HG03196 (cell line): ENCODE measurements around the gene VMP1.
A peak's percentile ranks its signal among the peaks of the same experiment; 100 is the strongest.
"Not testable (repeated sequence)": the region's sequence is repeated elsewhere in the genome, so short reads cannot be mapped to it uniquely, and the experiment has no call there.

ENCODE experiments used
- ATAC-seq: cut with Tn5 transposase; IDR thresholded peaks from one replicate; pipeline ENCODE4 v1.9.1; 2021; ENCODE audit not compliant: unreplicated experiment

Gene VMP1

DNA sequence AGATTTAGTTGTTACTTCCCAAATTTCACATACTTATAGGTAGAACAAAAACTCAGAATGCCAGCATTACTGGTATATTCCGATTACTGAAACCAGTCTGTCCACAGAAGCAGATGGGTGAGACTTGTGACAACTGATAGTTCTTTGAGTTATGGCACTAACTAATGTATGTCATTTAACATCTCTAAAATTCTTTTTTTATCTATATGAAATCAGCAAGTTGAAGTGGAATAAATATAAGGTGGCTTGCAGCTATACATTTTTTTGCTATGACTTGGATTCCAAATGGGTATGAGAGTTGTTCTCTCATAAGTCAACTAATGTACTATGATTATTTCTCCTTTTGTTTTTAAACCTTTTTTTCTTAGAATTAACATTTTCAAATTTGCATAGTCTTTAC, 69.1 kb downstream of the VMP1 start:
- no peak for ATAC-seq

DNA sequence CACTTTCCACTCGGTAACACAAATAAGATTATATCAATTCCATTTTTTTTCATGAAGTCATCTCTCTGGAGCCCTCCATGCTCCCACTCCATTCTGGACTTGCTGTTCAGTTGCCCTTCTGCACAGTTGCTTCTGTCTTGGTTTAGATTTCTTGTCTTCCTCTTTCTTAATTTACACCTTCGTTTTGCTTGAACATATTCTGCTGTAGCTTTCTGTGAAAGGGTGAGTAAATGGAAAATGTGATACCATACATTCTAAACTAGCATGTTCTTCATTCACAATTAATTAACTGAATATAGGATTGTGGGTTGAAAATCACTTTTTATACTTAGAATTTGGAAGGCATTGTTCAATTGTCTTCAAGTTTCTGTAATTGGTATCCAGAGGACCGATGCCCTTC, 69.6 kb downstream of the VMP1 start:
- ATAC-seq: no peak

DNA sequence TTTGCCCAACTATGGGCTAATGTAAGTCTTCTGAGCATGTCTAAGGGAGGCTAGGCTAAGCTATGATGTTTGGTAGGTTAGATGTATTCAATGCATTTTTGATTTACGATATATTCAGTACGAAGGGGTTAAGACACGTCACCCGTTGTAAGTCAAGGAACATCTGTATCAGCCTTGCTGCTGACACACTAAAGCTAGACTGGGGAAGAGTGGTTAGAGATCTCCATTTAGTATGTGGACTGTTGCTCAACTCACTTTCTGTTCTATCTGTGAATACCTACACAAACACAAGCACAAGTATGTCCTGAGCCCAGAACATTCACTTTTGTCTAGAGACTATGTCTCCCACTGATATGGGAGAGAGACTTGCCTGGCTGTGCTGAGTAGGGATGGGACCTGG, 71.5 kb downstream of the VMP1 start:
- no peak for ATAC-seq

- no peak for ATAC-seq
These were observed 72.1 kb downstream of the VMP1 start for GRCh38 chr17:59779521-59779920.

- not testable (repeated sequence) for ATAC-seq
These were observed 73.1 kb downstream of the VMP1 start for GRCh38 chr17:59780548-59780947.

GRCh38 chr17:59783221-59784047, 76.0 kb downstream of the VMP1 start:
- no peak for ATAC-seq

GRCh38 chr17:59785091-59785799, 77.8 kb downstream of the VMP1 start:
- ATAC-seq: no peak

- no peak for ATAC-seq
These were observed 78.7 kb downstream of the VMP1 start for GRCh38 chr17:59786213-59786535.

DNA sequence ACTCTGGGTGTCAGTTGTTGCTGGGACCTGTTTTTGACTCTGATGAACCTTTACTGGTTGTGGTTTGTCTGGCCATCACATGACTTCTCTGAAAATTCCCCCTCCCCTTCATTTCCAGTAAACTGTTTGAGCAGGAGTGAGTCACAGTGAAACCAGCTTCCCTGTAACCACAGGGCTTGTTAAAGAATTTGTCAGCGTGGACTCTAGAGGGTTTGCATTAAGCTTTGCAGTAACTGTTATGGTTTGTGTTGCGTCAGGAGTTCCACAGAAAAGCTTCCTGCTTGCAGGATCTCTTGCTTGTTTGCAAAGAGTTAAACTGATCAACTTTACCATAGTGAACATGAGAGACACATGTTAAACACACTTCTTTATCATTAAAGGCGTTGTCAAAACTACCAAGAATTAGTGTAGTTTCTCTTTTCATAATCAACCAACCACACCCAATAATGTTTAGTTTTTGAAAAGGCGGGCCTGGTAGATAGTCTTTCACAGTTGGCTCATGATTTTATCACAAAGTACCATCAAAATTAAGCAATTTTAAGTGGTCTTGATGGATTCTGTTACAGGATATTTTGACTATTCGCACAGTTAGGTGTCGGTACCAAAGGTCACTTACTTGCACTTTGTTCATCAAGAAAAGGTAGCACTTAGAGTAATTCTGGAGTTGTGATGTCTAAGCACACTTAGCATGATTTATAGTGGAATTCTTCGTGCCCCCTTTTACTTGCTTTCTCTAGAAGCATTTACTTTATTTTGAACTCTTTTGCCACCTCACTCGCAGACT, 79.3 kb downstream of the VMP1 start:
- ATAC-seq: peak; percentile 92

- not testable (repeated sequence) for ATAC-seq
These were observed 82.4 kb downstream of the VMP1 start for GRCh38 chr17:59789849-59790248.

DNA sequence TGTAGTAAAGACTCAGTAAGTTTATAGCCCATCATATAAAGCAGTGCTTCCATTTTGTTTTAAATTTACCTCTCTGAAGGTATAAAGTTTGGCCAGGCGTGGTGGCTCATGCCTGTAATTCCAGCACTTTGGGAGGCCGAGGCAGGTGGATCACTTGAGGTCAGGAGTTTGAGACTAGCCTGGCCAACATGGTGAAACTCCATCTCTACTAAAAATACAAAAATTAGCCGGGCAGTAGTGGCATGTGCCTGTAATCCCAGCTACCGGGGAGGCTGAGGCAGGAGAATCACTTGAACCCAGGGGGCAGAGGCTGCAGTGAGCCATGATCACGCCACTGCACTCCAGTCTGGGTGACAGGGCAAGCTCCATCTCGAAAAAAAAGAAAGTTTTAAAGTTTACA, 83.0 kb downstream of the VMP1 start:
- not testable (repeated sequence) for ATAC-seq

GRCh38 chr17:59790910-59791309, 83.5 kb downstream of the VMP1 start:
- no peak for ATAC-seq

DNA sequence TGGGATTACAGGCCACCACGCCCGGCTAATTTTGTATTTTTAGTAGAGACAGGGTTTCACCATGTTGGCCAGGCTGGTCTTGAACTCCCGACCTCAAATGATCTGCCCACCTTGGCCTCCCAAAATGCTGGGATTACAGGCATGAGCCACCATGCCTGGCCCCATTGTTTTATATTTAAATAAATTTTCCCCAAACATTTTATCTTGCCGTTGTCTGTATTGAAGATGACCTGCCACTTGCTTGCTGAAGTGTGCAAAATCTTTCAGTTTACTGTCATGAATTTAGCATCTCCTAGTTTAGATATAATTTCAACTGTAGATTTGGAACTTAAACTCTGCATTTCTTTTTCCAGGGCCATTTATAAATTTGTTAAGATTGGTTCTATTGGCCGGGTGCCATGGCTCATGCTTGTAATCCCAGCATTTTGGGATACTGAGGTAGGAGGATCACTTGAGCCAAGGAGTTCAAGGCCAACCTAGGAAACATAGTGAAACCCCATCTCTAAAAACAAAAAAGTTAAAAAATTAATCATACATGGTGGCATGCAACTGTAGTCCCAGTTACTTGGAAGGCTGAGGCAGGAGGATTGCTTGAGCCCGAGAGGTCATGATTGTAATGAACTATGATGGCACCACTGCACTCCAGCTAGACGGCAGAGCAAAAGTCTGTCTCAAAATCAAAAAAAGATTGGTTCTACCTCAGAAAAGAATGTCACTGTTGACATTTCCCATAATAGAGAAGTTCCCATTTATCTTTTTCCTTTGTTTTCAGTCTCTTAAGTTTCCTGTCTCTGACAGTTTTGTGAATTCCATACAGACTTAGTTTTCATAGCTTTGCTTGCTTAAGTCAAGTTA, 84.4 kb downstream of the VMP1 start:
- no peak for ATAC-seq

- ATAC-seq: not testable (repeated sequence)
These were observed 85.0 kb downstream of the VMP1 start for GRCh38 chr17:59792458-59792823.

DNA sequence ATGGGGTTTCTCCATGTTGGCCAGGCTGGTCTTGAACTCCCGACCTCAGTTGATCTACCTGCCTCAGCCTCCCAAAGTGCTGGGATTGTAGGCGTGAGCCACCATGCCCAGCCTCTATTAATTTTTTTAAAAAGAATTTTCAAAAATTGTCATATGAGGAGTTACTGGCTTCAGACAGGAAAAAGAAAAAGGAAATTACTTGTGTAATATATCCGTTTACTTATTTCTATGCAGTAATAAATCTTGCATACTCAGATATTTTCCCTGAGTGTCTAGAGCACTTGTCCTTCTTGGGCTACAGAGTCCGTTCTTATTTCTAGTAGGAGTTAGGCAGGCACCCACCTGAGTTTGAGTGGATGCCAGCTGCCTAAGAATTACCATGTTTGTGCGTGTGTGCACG, 85.8 kb downstream of the VMP1 start:
- no peak for ATAC-seq

GRCh38 chr17:59796138-59796537, 88.7 kb downstream of the VMP1 start:
- no peak for ATAC-seq

GRCh38 chr17:59796785-59797205, 89.3 kb downstream of the VMP1 start:
- ATAC-seq: no peak

- ATAC-seq: no peak
These were observed 90.7 kb downstream of the VMP1 start for GRCh38 chr17:59798111-59798510.

- ATAC-seq: no peak
These were observed 93.1 kb downstream of the VMP1 start for GRCh38 chr17:59800530-59800942.

GRCh38 chr17:59802160-59802559, 94.7 kb downstream of the VMP1 start:
- ATAC-seq: no peak
